ENCODE results near the gene MFAP4.
A peak's percentile ranks its signal among the peaks of the same experiment; 100 is the strongest.

MFAP4 gene

DNA sequence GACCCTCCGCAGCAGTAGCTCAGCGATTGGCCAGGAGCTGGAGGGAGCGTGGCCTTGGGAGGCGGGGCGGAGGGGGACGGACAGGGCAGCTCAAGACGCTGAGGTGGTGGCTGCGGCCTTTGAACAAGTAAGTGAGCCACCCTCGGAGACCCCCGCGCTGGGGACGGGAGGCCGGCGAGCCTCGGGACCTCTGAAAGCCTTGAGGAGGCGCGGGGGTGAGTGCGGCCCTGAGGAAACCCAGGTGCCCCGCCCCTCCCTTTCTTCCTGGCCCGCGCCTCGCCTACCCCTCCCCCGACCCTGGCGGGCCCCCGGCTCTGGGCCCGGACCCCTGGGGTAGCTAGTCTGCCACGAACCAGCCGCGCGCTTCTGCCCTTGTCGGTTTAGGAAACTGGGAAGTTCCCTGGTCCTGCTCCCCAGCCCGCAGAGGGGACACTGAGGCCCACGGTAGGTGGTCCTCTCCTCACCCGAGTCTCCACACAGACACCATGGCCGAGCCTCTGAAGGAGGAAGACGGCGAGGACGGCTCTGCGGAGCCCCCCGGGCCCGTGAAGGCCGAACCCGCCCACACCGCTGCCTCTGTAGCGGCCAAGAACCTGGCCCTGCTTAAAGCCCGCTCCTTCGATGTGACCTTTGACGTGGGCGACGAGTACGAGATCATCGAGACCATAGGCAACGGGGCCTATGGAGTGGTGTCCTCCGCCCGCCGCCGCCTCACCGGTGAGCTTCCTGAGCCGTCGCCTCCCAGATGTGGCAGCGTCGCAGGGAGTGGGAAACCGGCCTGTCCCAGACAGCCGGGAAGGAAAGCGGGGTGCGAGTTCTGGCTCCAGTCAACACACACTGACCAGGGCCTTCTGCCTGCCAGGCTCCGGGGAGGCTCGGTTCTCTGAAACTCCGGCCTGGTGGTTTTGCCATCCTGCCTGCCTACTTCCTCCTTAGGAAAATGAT lies 8.3 kb downstream of the MFAP4 start, which contains the start of gene MAPK7:
MAPK7 (plus strand) TSS at position 83 of the 945 bp plus-strand sequence; CDS start at position 486, 403 bp downstream.
- Histone ChIP-seq H3K79me1 (replicated peaks; ENCODE audit: low read length, poor library complexity, severe bottlenecking) (peaks cover 33% of the 10 kb centered on the region), H3K9ac (ENCODE audit: low read length) (peak within 1 kb of the TSS; percentile 96), H3K4me3 (ENCODE audit: insufficient read depth in 1 of 2, low read depth in 1 of 2, low read length in 2 of 2) (peak within 1 kb of the TSS; percentile 82 to 96), H3K27ac (ENCODE audit: low read length, poor library complexity, severe bottlenecking) (peak within 1 kb of the TSS; percentile 94), H2BK120ac (ENCODE audit: low read depth, low read length) (peak within 1 kb of the TSS; percentile 42), H2BK5ac (ENCODE audit: low read depth, low read length, poor library complexity, severe bottlenecking) (peak within 1 kb of the TSS; percentile 85), H3K27me3 (ENCODE audit: control insufficient read depth in 1 of 2, insufficient read depth in 1 of 2, low read length in 2 of 2) (no peaks in the 10 kb centered on the region), H3K4me2 (ENCODE audit: low read length, poor library complexity, severe bottlenecking) (peak within 1 kb of the TSS; percentile 85), H3K18ac (ENCODE audit: low read depth in 1 of 2, low read length in 2 of 2) (peak within 1 kb of the TSS; percentile 93 to 95), H3K4me1 (ENCODE audit: control insufficient read depth, insufficient read depth, low read depth, low read length) (peaks cover 17% of the 10 kb centered on the region), H3K4ac (ENCODE audit: low read depth in 1 of 2, low read length in 2 of 2) (peak within 1 kb of the TSS; percentile 78 to 94), H3K23ac (ENCODE audit: low read length in 2 of 2) (peak within 1 kb of the TSS in 1 of 2 experiments; percentile 91), H3K14ac (ENCODE audit: low read length in 2 of 2) (peak within 1 kb of the TSS in 1 of 2 experiments; percentile 95), H4K8ac (ENCODE audit: low read length) (peak within 1 kb of the TSS; percentile 66), H3K36me3 (ENCODE audit: control insufficient read depth in 1 of 2, insufficient read depth in 2 of 2, low read depth in 1 of 2, low read length in 2 of 2) (peaks cover 42 to 45% of the 10 kb centered on the region in 2 experiments), H2AK5ac (ENCODE audit: low read length, severe bottlenecking) (peak within 1 kb of the TSS; percentile 34), H4K91ac (ENCODE audit: low read length) (peak within 1 kb of the TSS; percentile 86), H2BK12ac (ENCODE audit: low read length in 2 of 2) (peak within 1 kb of the TSS; percentile 35 to 76), H2BK15ac (ENCODE audit: low read depth, poor library complexity, severe bottlenecking) (peak within 1 kb of the TSS; percentile 82), H2AFZ (ENCODE audit: low read depth, low read length) (peak within 1 kb of the TSS; percentile 55), H3K9me3 (ENCODE audit: control insufficient read depth, low read length) (no peaks in the 10 kb centered on the region)
- peak; percentile 22 for DNase-seq
- WGBS, result 6% methylated on average over 68 of the region's 69 CpGs

DNA sequence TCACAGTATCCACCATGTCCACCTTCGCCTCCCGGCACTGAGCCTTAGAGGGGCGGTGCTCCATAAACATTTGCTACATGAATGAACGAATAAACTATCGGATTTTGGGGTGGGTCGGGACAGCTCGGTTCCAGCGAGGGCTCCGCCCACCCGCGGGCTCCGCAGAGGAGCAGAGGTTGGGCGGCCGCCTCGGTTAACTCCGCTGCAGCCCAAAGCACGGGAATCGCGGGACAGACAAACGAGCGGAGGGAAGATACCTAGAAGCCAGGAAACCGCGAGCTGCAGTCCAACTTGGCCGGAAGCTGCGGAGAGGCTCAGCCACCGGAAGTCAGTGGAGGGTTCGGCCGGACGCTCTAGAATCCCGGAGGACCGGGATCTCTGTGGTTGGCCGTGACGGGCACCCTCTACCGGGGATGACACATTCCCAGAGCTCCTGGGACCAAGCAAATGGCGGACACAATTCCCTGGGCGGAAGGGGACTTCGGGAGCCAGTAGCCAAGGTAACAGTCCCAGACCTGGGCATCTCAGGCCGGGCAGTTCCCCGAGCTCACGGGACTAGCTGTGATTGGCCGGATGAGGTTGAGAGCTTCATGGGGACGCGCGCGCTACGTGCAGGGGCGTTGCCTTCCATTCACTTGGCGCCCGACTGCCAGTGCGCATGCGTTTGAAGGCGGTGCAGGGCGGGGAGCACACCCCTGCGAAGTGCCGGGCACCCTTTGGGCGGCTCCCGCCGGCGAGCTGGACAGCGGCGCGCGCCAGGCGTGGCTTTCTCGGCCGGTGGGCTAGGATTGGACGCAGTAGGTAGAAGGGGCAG lies 9.2 kb downstream of the MFAP4 start:
- H3K27me3 ChIP-seq (ENCODE audit: control insufficient read depth in 1 of 2, insufficient read depth in 1 of 2, low read length in 2 of 2), result no peaks in the 10 kb centered on the region
- H3K18ac ChIP-seq (ENCODE audit: low read depth in 1 of 2, low read length in 2 of 2), result peak overlapping the region; percentile 54 to 93
- H2AFZ ChIP-seq (ENCODE audit: low read depth, low read length), result peak overlapping the region; percentile 29
- no peak overlapping the region for H3K23ac ChIP-seq (ENCODE audit: low read length in 2 of 2)
- H3K79me1 ChIP-seq (replicated peaks; ENCODE audit: low read length, poor library complexity, severe bottlenecking), result peaks cover 31% of the 10 kb centered on the region
- H3K14ac ChIP-seq (ENCODE audit: low read length in 2 of 2), result no peak overlapping the region
- WGBS, result under 1% methylated on average over 62 of the region's 67 CpGs
- H3K27ac ChIP-seq (ENCODE audit: low read length, poor library complexity, severe bottlenecking), result peak overlapping the region; percentile 94
- H2AK5ac ChIP-seq (ENCODE audit: low read length, severe bottlenecking), result no peak overlapping the region
- peaks cover 14% of the 10 kb centered on the region for H3K4me1 ChIP-seq (ENCODE audit: control insufficient read depth, insufficient read depth, low read depth, low read length)
- H3K4me3 ChIP-seq (ENCODE audit: insufficient read depth in 1 of 2, low read depth in 1 of 2, low read length in 2 of 2), result peak overlapping the region; percentile 82 to 96
- no peak overlapping the region for H2BK12ac ChIP-seq (ENCODE audit: low read length in 2 of 2)
- H4K8ac ChIP-seq (ENCODE audit: low read length), result peak overlapping the region; percentile 66
- H3K36me3 ChIP-seq (ENCODE audit: control insufficient read depth in 1 of 2, insufficient read depth in 2 of 2, low read depth in 1 of 2, low read length in 2 of 2), result peaks cover 33 to 36% of the 10 kb centered on the region in 2 experiments
- H4K91ac ChIP-seq (ENCODE audit: low read length), result peak overlapping the region; percentile 67
- H3K9ac ChIP-seq (ENCODE audit: low read length), result peak overlapping the region; percentile 96
- peak overlapping the region; percentile 40 for H3K4me2 ChIP-seq (ENCODE audit: low read length, poor library complexity, severe bottlenecking)
- H3K4ac ChIP-seq (ENCODE audit: low read depth in 1 of 2, low read length in 2 of 2), result no peak overlapping the region
- peak overlapping the region; percentile 42 for H2BK120ac ChIP-seq (ENCODE audit: low read depth, low read length)
- peak overlapping the region; percentile 82 for H2BK15ac ChIP-seq (ENCODE audit: low read depth, poor library complexity, severe bottlenecking)
- no peaks in the 10 kb centered on the region for H3K9me3 ChIP-seq (ENCODE audit: control insufficient read depth, low read length)
- peak; percentile 99 for DNase-seq
- peak overlapping the region; percentile 85 for H2BK5ac ChIP-seq (ENCODE audit: low read depth, low read length, poor library complexity, severe bottlenecking)

DNA sequence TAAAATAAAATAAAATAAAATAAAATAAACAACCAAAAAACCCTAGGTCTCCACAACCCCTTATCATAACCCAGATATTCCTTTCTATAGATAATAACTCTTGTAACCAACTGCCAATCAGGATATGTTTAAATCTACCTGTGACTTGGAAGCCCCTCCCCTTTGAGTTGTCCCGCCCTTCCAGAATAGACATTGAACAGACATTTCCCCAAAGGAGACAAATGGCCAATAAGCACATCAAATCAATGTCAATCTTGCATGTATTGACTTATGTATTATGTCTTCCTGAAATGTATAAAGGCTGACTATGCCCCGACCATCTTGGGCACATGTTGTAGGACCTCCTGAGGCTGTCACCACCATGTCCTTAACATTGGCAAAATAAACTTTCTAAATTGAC lies 10.2 kb downstream of the MFAP4 start:
- H3K27me3 ChIP-seq (ENCODE audit: control insufficient read depth in 1 of 2, insufficient read depth in 1 of 2, low read length in 2 of 2), result no peaks in the 10 kb centered on the region
- no peak overlapping the region for H2BK5ac ChIP-seq (ENCODE audit: low read depth, low read length, poor library complexity, severe bottlenecking)
- H4K91ac ChIP-seq (ENCODE audit: low read length), result no peak overlapping the region
- H3K27ac ChIP-seq (ENCODE audit: low read length, poor library complexity, severe bottlenecking), result peak overlapping the region; percentile 94
- no peak for DNase-seq
- H3K4me1 ChIP-seq (ENCODE audit: control insufficient read depth, insufficient read depth, low read depth, low read length), result peaks cover 12% of the 10 kb centered on the region
- H3K18ac ChIP-seq (ENCODE audit: low read depth in 1 of 2, low read length in 2 of 2), result no peak overlapping the region
- WGBS, result 84% methylated on average over 2 of the region's 2 CpGs
- H3K14ac ChIP-seq (ENCODE audit: low read length in 2 of 2), result no peak overlapping the region
- H2AFZ ChIP-seq (ENCODE audit: low read depth, low read length), result no peak overlapping the region
- no peak overlapping the region for H2BK15ac ChIP-seq (ENCODE audit: low read depth, poor library complexity, severe bottlenecking)
- peaks cover 26% of the 10 kb centered on the region in 2 experiments for H3K36me3 ChIP-seq (ENCODE audit: control insufficient read depth in 1 of 2, insufficient read depth in 2 of 2, low read depth in 1 of 2, low read length in 2 of 2)
- H3K23ac ChIP-seq (ENCODE audit: low read length in 2 of 2), result no peak overlapping the region
- peaks cover 24% of the 10 kb centered on the region for H3K79me1 ChIP-seq (replicated peaks; ENCODE audit: low read length, poor library complexity, severe bottlenecking)
- no peak overlapping the region for H2AK5ac ChIP-seq (ENCODE audit: low read length, severe bottlenecking)
- H2BK120ac ChIP-seq (ENCODE audit: low read depth, low read length), result no peak overlapping the region
- peak overlapping the region; percentile 74 for H3K4me2 ChIP-seq (ENCODE audit: low read length, poor library complexity, severe bottlenecking)
- peak overlapping the region; percentile 96 for H3K9ac ChIP-seq (ENCODE audit: low read length)
- no peak overlapping the region for H4K8ac ChIP-seq (ENCODE audit: low read length)
- no peak overlapping the region for H3K4ac ChIP-seq (ENCODE audit: low read depth in 1 of 2, low read length in 2 of 2)
- no peak overlapping the region for H2BK12ac ChIP-seq (ENCODE audit: low read length in 2 of 2)
- peak overlapping the region in 1 of 2 experiments; percentile 96 for H3K4me3 ChIP-seq (ENCODE audit: insufficient read depth in 1 of 2, low read depth in 1 of 2, low read length in 2 of 2)
- no peaks in the 10 kb centered on the region for H3K9me3 ChIP-seq (ENCODE audit: control insufficient read depth, low read length)

All from mesenchymal stem cell (in vitro differentiated cells and primary cell).